Raji (cell line): ENCODE data around the gene C1QTNF3.

Source experiments
- POLR2A ChIP-seq: IDR thresholded peaks from 2 replicates; pipeline ENCODE4 v1.6.1; 2011; ENCODE audit warnings: low read depth, low read length, control low read depth; ENCODE audit not compliant: insufficient read depth

The C1QTNF3 gene

DNA sequence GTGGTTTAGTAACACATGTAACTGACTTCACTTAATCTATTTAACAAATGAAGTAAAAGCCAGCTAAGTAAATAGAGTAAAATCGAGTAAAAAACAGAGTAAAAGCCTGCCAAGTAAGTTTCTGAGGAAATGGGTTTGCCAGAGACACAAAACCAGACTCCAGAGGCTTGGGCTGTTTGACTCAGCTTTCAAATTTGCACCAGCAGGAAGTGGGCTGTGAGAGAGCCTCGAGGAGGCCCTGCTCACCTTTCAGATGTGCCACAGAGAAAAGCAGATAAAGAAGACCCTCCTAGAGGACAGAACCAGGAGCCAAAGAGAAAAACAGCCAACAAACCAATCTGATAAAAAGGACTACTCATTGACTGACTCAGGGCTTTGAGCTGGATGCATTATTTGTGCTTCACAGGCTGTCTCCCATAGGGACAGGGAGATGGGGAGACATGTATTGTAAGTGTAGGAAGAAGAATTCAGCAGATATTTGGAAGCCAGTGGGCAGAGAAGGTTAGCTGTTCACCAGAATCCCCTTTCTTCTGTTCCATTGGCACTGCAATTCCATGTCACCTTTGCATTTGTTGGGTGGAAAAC is 20.8 kb downstream of the C1QTNF3 start:
- no peak for TF ChIP-seq POLR2A

GRCh38 chr5:34021334-34021733 is 21.7 kb downstream of the C1QTNF3 start:
- no peak for TF ChIP-seq POLR2A

DNA sequence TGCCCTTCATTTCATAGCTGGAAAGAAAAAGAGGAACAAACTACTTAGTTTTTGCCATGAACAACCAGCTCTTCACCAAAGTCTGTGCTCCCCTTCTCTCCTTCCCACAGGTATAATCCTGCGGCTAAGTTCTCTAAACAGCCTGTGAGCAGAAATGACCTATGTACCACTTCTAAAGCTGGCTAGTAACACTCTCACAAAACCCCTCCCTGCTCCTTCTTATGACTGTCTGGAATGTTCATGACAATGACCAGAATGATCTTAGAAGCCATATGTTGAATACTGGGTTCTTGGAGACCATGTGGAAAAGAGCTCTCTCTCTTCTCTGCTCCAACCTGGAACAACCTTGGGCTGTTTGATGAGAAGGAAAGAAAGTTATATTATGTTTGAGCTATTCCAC is 22.3 kb downstream of the C1QTNF3 start:
- TF ChIP-seq POLR2A: no peak

GRCh38 chr5:34017254-34017653 is 25.8 kb downstream of the C1QTNF3 start:
- no peak for TF ChIP-seq POLR2A

GRCh38 chr5:34016750-34017149 is 26.3 kb downstream of the C1QTNF3 start:
- TF ChIP-seq POLR2A: no peak

- TF ChIP-seq POLR2A: no peak
Measured at GRCh38 chr5:34016222-34016621, 26.8 kb downstream of the C1QTNF3 start.

- TF ChIP-seq POLR2A: no peak
Measured at GRCh38 chr5:34015120-34015822, 27.7 kb downstream of the C1QTNF3 start.

DNA sequence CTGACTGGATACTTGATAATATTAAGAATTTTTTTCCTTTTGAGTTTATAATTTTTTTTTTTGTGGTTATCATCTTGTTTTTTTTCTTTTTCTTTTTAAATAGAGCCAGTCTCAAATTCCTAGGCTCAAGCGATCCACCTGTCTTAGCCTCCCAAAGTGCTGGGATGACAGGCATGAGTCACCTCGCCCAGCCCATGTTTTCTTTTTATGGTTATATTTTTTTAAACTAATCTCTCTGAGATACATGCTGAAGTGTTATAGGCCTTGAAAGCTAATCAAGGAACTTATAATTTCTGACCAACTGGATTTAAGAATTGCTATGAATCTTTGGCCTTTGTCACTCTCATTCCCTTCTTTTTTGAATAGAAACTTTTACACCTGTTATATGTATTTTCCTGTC is 28.4 kb downstream of the C1QTNF3 start:
- no peak for TF ChIP-seq POLR2A

DNA sequence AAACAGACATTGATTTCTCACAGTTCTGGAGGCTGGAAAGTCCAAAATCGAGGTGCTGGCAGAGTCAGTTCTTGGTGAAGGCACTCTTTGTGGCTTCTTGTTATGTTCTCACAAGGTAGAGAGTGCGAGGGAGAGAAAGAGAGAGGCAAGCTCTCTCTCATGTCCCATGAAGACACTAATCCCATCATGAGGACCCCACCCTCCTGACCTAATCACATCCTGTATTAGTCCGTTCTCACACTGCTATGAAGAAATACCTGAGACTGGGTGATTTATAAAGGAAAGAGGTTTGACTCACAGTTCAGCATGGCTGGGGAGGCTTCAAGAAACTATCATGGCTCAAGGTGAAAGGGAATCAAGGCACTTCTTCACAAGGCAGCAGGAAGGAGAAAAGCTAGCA is 29.5 kb downstream of the C1QTNF3 start:
- TF ChIP-seq POLR2A: no peak

GRCh38 chr5:34012791-34013190 is 30.2 kb downstream of the C1QTNF3 start:
- no peak for TF ChIP-seq POLR2A

- TF ChIP-seq POLR2A: no peak
Measured at GRCh38 chr5:34011536-34011935, 31.5 kb downstream of the C1QTNF3 start.

- TF ChIP-seq POLR2A: no peak
Measured at GRCh38 chr5:34009610-34010009, 33.4 kb downstream of the C1QTNF3 start.

DNA sequence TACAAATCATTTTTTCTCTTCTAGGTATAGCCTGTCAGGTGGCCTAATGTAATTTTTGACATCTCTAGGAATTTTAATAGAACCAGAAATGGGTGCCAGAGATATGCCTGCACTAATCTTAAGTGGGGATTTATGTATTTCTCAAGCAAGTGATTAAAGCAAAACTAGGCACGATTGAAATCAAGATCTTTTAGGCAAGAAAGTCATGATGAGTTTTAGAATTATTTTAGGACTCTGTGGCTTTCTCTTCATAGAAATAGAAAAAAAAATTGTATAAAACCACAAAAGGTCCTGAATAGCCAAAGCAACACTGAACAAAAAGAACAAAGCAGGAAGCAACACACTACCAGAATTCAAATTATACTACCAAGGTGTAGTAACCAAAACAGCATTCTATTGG is 34.2 kb downstream of the C1QTNF3 start:
- no peak for TF ChIP-seq POLR2A

DNA sequence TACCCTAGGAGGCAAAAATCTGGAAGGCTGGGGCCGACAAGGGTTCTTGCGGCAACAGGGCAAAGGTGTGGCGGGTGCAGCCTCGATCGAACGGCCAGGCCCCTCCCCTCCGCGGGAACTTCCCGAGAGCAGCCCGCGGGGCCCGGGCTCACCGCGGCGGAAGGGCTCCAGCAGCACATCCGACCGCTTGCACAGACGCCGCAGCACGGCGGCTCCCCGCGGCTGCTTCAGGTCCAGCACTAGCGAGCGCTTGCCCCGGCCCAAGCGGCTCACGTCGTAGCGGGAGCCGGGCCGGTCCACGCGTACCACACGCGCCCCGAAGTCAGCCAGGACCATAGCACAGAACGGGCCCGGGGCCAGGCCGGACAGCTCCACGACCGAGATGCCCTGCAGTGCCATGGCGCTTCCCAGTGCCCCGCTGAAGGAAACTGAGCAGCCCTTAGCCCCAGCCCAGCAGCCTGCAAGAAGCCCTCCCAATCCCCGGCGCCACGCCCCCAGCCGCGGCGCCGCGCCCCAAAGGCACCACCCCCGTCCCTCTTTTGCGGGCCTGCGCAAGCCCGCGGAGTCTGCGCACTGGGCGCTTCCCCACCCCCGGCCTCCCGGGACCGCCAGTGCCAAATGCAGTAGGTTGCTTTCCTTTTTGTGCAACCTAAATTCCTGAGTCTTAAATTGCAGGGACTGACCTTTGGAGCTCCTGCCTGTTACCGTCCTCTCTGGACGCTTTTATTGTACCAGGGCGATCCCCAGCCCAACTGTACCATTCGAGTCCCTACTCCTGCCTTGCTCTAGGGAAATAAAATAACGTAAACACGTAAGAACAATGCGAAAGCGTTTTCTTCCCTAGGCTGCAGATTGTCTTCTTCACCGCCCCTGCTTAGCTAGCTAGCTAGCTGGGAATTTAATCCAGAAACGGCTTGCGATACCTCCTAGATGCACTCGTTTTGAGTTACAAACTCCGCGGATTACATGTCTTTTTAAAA is 35.1 kb downstream of the C1QTNF3 start, which contains the start of gene AMACR:
AMACR (minus strand) TSS at position 430 of the 980 bp plus-strand sequence; CDS start at position 399, 31 bp downstream.
- TF ChIP-seq POLR2A: peak; percentile 98

- TF ChIP-seq POLR2A: no peak
Measured at GRCh38 chr5:34007201-34007620, 35.8 kb downstream of the C1QTNF3 start.
